Measurements from ENCODE around the gene ABCG8. TPM values are rescaled to one million over a fixed set of nuclear protein-coding genes. Genes with fewer than 3 reads are reported as not detected.

The ABCG8 gene
- total and polyA plus RNA-seq, 2 donors (not counting 3 experiments of a cell fraction or from before 2014, with no cell fraction given) = not detected

DNA sequence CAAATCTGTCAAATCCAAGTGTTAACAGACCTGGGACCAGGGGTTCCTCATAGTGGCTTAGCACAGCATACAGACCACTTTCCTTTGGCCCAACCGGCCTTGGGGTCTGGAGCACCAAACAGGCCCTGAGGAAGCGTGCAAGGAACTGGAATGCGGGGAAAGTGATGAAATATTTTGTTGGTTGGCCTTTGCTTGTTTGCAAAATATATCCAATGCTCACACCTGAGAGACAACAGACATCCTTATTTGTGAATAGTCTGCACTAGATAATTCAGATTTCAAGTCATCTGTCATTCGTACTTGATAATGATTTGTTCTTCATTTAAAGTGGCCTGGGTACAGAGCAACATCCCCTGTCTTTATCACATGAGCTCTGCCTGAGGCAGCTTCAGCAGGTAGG lies 43.5 kb downstream of the ABCG8 start:
- CTCF ChIA-PET = interaction anchor here (1.4 kb wide), 1 partner anchor 277 kb away, joined by 3 read pairs; no protein-coding TSS in a partner anchor
- peaks cover 0 to 2% of the 10 kb centered on the region in 2 experiments for H3K27me3 ChIP-seq (ENCODE audit: control insufficient read depth in 2 of 2, insufficient read depth in 2 of 2, low read length in 2 of 2)
- no TSS peak for BruUV-seq (replicated peaks)

DNA sequence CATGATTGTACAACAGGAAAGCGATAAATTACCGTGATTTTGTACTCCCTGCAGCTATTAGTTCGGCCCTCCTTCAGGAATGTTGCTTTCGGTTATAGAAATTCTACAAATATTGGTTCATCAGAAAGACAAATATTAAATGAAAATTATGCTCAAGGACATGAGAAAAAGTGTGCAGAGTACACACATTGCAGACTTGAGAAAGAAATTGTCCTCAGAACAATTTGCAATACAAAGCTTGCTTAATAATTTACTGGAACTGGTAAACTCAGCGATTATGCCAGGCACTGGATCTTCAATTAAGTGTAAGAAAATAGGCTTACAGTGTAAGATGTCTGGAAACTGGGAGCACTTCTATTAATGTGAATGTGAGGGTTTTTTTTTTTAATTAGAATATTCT lies 45.9 kb downstream of the ABCG8 start:
- CTCF ChIA-PET = interaction anchor here (0.8 kb wide), 1 partner anchor 58 kb away, joined by 3 read pairs; no protein-coding TSS in a partner anchor
- POLR2A ChIA-PET = no interaction called here
- FAIRE-seq (no peak), DNase-seq (ENCODE audit: low read depth, low spot score) (no peak)
- H4K20me1 ChIP-seq (replicated peaks; ENCODE audit: control insufficient read depth, extremely low read depth, insufficient read depth, low read length) = no peaks in the 10 kb centered on the region
- intact Hi-C loops (cut with micrococcal nuclease) (no loop called here), dilution Hi-C loops (cut with MboI; ENCODE audit: extremely low pct_ligation_motif_present, low sequenced_read_pairs) (no loop called here)
- peaks cover 7 to 16% of the 10 kb centered on the region in 2 experiments for H3K36me3 ChIP-seq (ENCODE audit: control insufficient read depth in 2 of 2, extremely low read depth in 1 of 2, insufficient read depth in 2 of 2, low read length in 2 of 2)
- no peak overlapping the region for H3K4me2 ChIP-seq (ENCODE audit: insufficient read depth, low read length)
- no peak overlapping the region for H2AFZ ChIP-seq (ENCODE audit: low read depth, low read length)
- no peak for TF ChIP-seq EZH2 (IDR thresholded peaks at IDR 0.05; ENCODE audit: borderline replicate concordance, low read depth, low read length, severe bottlenecking)
- no peak for TF ChIP-seq MYC (IDR thresholded peaks at IDR 0.05; ENCODE audit: low read depth, low read length)
- no peak for TF ChIP-seq POLR2A (IDR thresholded peaks at IDR 0.05; ENCODE audit: low read depth, low read length)
- no peaks in the 10 kb centered on the region for H3K4me1 ChIP-seq (ENCODE audit: control insufficient read depth, extremely low read depth, insufficient read depth, low read length)
- H3K9me1 ChIP-seq (replicated peaks; ENCODE audit: control insufficient read depth, extremely low read depth, insufficient read depth, low read length) = no peaks in the 10 kb centered on the region
- H3K9ac ChIP-seq (replicated peaks; ENCODE audit: extremely low read depth, insufficient read depth, low read length) = no peak overlapping the region
- H3K27ac ChIP-seq (ENCODE audit: insufficient read depth, low read depth, low read length) = no peak overlapping the region
- no peaks in the 10 kb centered on the region for H3K79me2 ChIP-seq (ENCODE audit: control insufficient read depth, insufficient read depth, low read length)
- no peaks in the 10 kb centered on the region for H3K27me3 ChIP-seq (ENCODE audit: control insufficient read depth in 2 of 2, insufficient read depth in 2 of 2, low read length in 2 of 2)
- no peak overlapping the region for H3K4me3 ChIP-seq (replicated peaks in 1 of 3; ENCODE audit: insufficient read depth in 1 of 3, low read depth in 1 of 3, low read length in 3 of 3)
- no peaks in the 10 kb centered on the region for H3K9me3 ChIP-seq (replicated peaks; ENCODE audit: control insufficient read depth, insufficient read depth, low read length)
- BruUV-seq (replicated peaks) = no TSS peak

More for the DNA sequence above, 43.5 kb downstream of the ABCG8 start:
- dilution Hi-C loops (cut with MboI; ENCODE audit: extremely low pct_ligation_motif_present, low sequenced_read_pairs) = no loop called here
- DNase-seq (ENCODE audit: low read depth, low spot score) (no peak), FAIRE-seq (no peak)
- no peak for TF ChIP-seq EZH2 (IDR thresholded peaks at IDR 0.05; ENCODE audit: borderline replicate concordance, low read depth, low read length, severe bottlenecking)
- Histone ChIP-seq H3K4me2 (ENCODE audit: insufficient read depth, low read length) (no peak overlapping the region), H3K27ac (ENCODE audit: insufficient read depth, low read depth, low read length) (no peak overlapping the region), H3K9me3 (replicated peaks; ENCODE audit: control insufficient read depth, insufficient read depth, low read length) (no peaks in the 10 kb centered on the region), H3K4me1 (ENCODE audit: control insufficient read depth, extremely low read depth, insufficient read depth, low read length) (no peaks in the 10 kb centered on the region), H3K9me1 (replicated peaks; ENCODE audit: control insufficient read depth, extremely low read depth, insufficient read depth, low read length) (no peaks in the 10 kb centered on the region), H2AFZ (ENCODE audit: low read depth, low read length) (no peak overlapping the region), H3K36me3 (ENCODE audit: control insufficient read depth in 2 of 2, extremely low read depth in 1 of 2, insufficient read depth in 2 of 2, low read length in 2 of 2) (peaks cover 2 to 3% of the 10 kb centered on the region in 2 experiments), H3K4me3 (replicated peaks in 1 of 3; ENCODE audit: insufficient read depth in 1 of 3, low read depth in 1 of 3, low read length in 3 of 3) (no peak overlapping the region), H3K79me2 (ENCODE audit: control insufficient read depth, insufficient read depth, low read length) (no peaks in the 10 kb centered on the region), H4K20me1 (replicated peaks; ENCODE audit: control insufficient read depth, extremely low read depth, insufficient read depth, low read length) (no peaks in the 10 kb centered on the region), H3K9ac (replicated peaks; ENCODE audit: extremely low read depth, insufficient read depth, low read length) (no peak overlapping the region)
- POLR2A ChIA-PET = interaction anchor here (0.9 kb wide), 1 partner anchor 246 kb away, joined by 3 read pairs; no protein-coding TSS in a partner anchor
- intact Hi-C loops (cut with micrococcal nuclease) = no loop called here
